OCI-LY7 (cell line): ENCODE measurements around the gene WDR41. TPM values are rescaled to one million over a fixed set of nuclear protein-coding genes. Genes with fewer than 3 reads are reported as not detected.

Source experiments
- BruUV-seq: library from RNA; stranded (reverse); fragments of 400-500 nt; replicated peaks from 2 replicates; lab custom pipeline; 2021; lab: Mats Ljungman, UMichigan
- CTCF ChIA-PET: fragments of 300-600 bp; sonication (Branson Sonifier 250); formaldehyde crosslinking; loops from one replicate; lab custom pipeline; 2022; ENCODE audit warnings: antibody characterized with exemption; ENCODE audit not compliant: unreplicated experiment; lab: Charles Lee
- POLR2A ChIA-PET: fragments of 300-600 bp; sonication (Branson Sonifier 250); formaldehyde crosslinking; loops from one replicate; lab custom pipeline; 2022; ENCODE audit warnings: antibody characterized with exemption; lab: Charles Lee
- DNase-seq: peaks from one replicate; pipeline ENCODE4 v3.0.0-alpha.2; 2015; ENCODE audit warnings: low spot score
- H2AFZ ChIP-seq: fragments of 200-600 bp; sonication (generic), shearing (Covaris generic); 2 replicates; pipeline ENCODE4 v1.6.1; 2014; ENCODE audit warnings: mild to moderate bottlenecking, antibody characterized with exemption, low read length, moderate library complexity
- H3K27ac ChIP-seq: fragments of 200-600 bp; sonication (generic); 2 replicates; pipeline ENCODE4 v1.5.1; 2014; ENCODE audit warnings: mixed run types, low read depth, mild to moderate bottlenecking, moderate library complexity, low read length, inconsistent platforms; ENCODE audit not compliant: poor library complexity, severe bottlenecking
- H3K36me3 ChIP-seq: fragments of 200-600 bp; sonication (generic); 2 replicates; pipeline ENCODE4 v1.6.1; 2014; ENCODE audit warnings: mild to moderate bottlenecking, antibody characterized with exemption, low read length, moderate library complexity, mixed read lengths; ENCODE audit not compliant: insufficient read depth
- H3K4me1 ChIP-seq: fragments of 200-600 bp; sonication (generic); 2 replicates; pipeline ENCODE4 v1.5.1; 2014; ENCODE audit warnings: mild to moderate bottlenecking, low read length; ENCODE audit not compliant: insufficient read depth, poor library complexity, severe bottlenecking
- H3K4me2 ChIP-seq: fragments of 200-600 bp; sonication (generic); 2 replicates; pipeline ENCODE4 v1.6.1; 2014; ENCODE audit warnings: mild to moderate bottlenecking, low read length
- H3K4me3 ChIP-seq: fragments of 200-600 bp; sonication (generic); 2 replicates; pipeline ENCODE4 v1.5.1; 2014; ENCODE audit warnings: mild to moderate bottlenecking, low read depth, low read length; ENCODE audit not compliant: poor library complexity, severe bottlenecking
- H3K79me2 ChIP-seq: fragments of 200-600 bp; sonication (generic); 2 replicates; pipeline ENCODE4 v1.6.1; 2016; ENCODE audit warnings: low read depth, mild to moderate bottlenecking, low read length, moderate library complexity, mixed read lengths; ENCODE audit not compliant: insufficient read depth
- H3K9me2 ChIP-seq: fragments of 200-600 bp; sonication (generic); 2 replicates; pipeline ENCODE4 v1.6.1; 2016; ENCODE audit warnings: mild to moderate bottlenecking, low read length, mixed read lengths; ENCODE audit not compliant: insufficient read depth
- H3K9me3 ChIP-seq: fragments of 200-600 bp; sonication (generic); 2 replicates; pipeline ENCODE4 v1.6.1; 2014; ENCODE audit warnings: mild to moderate bottlenecking, mixed run types, low read length, mixed read lengths
- H4K20me1 ChIP-seq: fragments of 200-600 bp; sonication (generic); 2 replicates; pipeline ENCODE4 v1.6.1; 2014; ENCODE audit warnings: mild to moderate bottlenecking, antibody characterized with exemption, low read length, moderate library complexity, mixed read lengths; ENCODE audit not compliant: insufficient read depth
- CTCF ChIP-seq: fragments of 200-600 bp; sonication (generic); conservative IDR thresholded peaks from 2 replicates; pipeline ENCODE4 v1.5.1; 2014; ENCODE audit warnings: mild to moderate bottlenecking, antibody characterized with exemption, low read length, moderate library complexity, mixed read lengths
- EZH2phosphoT487 ChIP-seq: fragments of 200-600 bp; sonication (generic); IDR thresholded peaks from 2 replicates; pipeline ENCODE4 v1.6.1; 2018; ENCODE audit warnings: low read depth, borderline replicate concordance, mild to moderate bottlenecking, mixed run types, antibody characterized with exemption, low read length, moderate library complexity, mixed read lengths
- intact Hi-C: fragments of 100-400 bp; cut with micrococcal nuclease; formaldehyde crosslinking; loops from one replicate; pipeline ENCODE4 v1.10.0; 2022; ENCODE audit not compliant: unreplicated experiment
- total RNA-seq, 2 experiments: library from RNA; depleted of rRNA in 1 of 2; stranded (reverse); fragments of >200 nt in 1 of 2; shearing (Covaris generic) in 1 of 2; gene quantifications; 2 replicates each; pipeline ENCODE4 v1.2.3, GENCODE V29; 2014 to 2022

The WDR41 gene
- total RNA-seq, 2 experiments from 2014 or later, result 75.1 to 80.2 TPM

DNA sequence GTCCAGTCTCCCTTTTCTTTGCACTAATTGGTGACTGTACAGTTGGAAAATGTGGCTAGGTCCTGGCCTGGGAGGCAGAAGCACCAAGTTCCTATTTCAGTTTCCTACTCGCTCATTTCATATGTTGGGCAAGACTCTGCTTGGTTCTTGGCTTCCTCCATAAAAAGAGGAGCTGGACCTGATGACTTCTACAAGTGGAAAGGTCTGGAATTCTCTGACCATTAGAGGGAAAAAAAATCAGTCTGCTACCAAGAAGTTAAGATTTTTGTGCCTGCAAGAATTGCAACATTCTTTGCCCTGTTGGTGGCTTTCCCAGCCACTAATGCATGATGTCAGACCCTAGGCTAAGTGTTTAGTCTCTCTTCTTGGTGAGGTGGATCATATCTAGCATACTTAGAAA lies 91.5 kb downstream of the WDR41 start:
- Histone ChIP-seq H3K4me2 (no peak overlapping the region), H4K20me1 (no peaks in the 10 kb centered on the region), H3K9me3 (no peaks in the 10 kb centered on the region), H3K36me3 (no peaks in the 10 kb centered on the region), H2AFZ (no peak overlapping the region), H3K9me2 (no peaks in the 10 kb centered on the region), H3K79me2 (no peaks in the 10 kb centered on the region), H3K27ac (no peak overlapping the region), H3K4me3 (no peak overlapping the region), H3K4me1 (no peaks in the 10 kb centered on the region)
- intact Hi-C loops, result no loop called here
- BruUV-seq, result no TSS peak
- TF ChIP-seq CTCF (no peak), EZH2phosphoT487 (no peak)
- POLR2A ChIA-PET, result no interaction called here
- DNase-seq, result no peak
- CTCF ChIA-PET, result no interaction called here

DNA sequence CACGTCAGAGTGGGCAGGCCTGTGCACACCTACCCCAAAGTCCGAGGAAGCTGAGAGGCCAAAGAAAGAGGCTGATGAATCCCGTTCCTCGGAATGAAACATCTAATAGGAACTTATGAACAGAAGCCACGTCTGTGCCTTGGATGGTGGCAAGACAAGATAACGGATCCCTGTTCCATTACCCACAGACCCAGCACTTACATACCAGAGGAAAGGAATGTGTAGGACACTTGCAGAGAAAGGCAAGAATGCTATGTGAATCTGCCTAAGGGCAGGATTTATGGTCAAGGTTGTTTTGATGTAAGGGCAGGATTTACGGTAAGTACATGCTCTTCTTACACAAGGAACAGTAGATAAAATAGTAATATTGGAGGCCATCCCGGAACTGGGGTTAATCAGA lies 93.2 kb downstream of the WDR41 start:
- Histone ChIP-seq H3K9me2 (no peaks in the 10 kb centered on the region), H3K79me2 (no peaks in the 10 kb centered on the region), H4K20me1 (no peaks in the 10 kb centered on the region), H3K27ac (no peak overlapping the region), H3K9me3 (no peaks in the 10 kb centered on the region), H3K4me2 (no peak overlapping the region), H3K4me1 (no peaks in the 10 kb centered on the region), H2AFZ (no peak overlapping the region), H3K36me3 (no peaks in the 10 kb centered on the region), H3K4me3 (no peak overlapping the region)
- intact Hi-C loops, result no loop called here
- TF ChIP-seq CTCF (no peak), EZH2phosphoT487 (no peak)
- no TSS peak for BruUV-seq
- DNase-seq, result no peak
- CTCF ChIA-PET, result no interaction called here
- POLR2A ChIA-PET, result no interaction called here

GRCh38 chr5:77398458-77398857 lies 93.7 kb downstream of the WDR41 start:
- CTCF ChIA-PET, result no interaction called here
- no peaks in the 10 kb centered on the region for H3K4me1 ChIP-seq
- intact Hi-C loops, result no loop called here
- H2AFZ ChIP-seq, result no peak overlapping the region
- no peak overlapping the region for H3K27ac ChIP-seq
- TF ChIP-seq CTCF (no peak), EZH2phosphoT487 (no peak)
- H3K9me3 ChIP-seq, result no peaks in the 10 kb centered on the region
- H4K20me1 ChIP-seq, result no peaks in the 10 kb centered on the region
- H3K79me2 ChIP-seq, result no peaks in the 10 kb centered on the region
- H3K36me3 ChIP-seq, result no peaks in the 10 kb centered on the region
- no peaks in the 10 kb centered on the region for H3K9me2 ChIP-seq
- H3K4me2 ChIP-seq, result no peak overlapping the region
- no peak overlapping the region for H3K4me3 ChIP-seq
- POLR2A ChIA-PET, result no interaction called here
- no peak for DNase-seq
- no TSS peak for BruUV-seq
